HG02870 (cell line): ENCODE measurements around the gene WNK2.
"Not testable (repeated sequence)": the region's sequence is repeated elsewhere in the genome, so short reads cannot be mapped to it uniquely, and the experiment has no call there.

Experiments used
- ATAC-seq: cut with Tn5 transposase; IDR thresholded peaks from one replicate; pipeline ENCODE4 v1.9.1; 2021; ENCODE audit warnings: mild to moderate bottlenecking, moderate library complexity; ENCODE audit not compliant: unreplicated experiment

WNK2 gene

DNA sequence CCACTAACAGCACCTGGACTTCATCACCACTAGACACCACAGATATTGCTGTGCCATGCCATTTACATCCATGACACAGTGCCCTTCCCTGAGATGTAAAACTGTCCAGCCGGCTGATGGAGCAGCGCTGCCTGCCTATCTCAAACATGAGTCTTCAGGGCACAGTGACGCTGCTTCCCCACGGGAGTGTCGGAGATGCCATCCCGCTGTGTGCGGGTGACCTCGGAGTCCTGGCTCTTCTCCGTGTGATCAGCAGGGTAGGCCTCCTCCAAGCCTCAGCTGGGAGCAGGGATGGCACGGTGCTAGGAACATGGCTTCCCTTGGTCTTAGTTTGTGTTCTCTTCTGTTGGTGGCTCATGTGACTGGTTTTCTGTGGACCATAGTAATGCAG, 137.3 kb downstream of the WNK2 start:
- no peak for ATAC-seq

- not testable (repeated sequence) for ATAC-seq
Measured at GRCh38 chr9:93323446-93323954, 139.6 kb downstream of the WNK2 start.

DNA sequence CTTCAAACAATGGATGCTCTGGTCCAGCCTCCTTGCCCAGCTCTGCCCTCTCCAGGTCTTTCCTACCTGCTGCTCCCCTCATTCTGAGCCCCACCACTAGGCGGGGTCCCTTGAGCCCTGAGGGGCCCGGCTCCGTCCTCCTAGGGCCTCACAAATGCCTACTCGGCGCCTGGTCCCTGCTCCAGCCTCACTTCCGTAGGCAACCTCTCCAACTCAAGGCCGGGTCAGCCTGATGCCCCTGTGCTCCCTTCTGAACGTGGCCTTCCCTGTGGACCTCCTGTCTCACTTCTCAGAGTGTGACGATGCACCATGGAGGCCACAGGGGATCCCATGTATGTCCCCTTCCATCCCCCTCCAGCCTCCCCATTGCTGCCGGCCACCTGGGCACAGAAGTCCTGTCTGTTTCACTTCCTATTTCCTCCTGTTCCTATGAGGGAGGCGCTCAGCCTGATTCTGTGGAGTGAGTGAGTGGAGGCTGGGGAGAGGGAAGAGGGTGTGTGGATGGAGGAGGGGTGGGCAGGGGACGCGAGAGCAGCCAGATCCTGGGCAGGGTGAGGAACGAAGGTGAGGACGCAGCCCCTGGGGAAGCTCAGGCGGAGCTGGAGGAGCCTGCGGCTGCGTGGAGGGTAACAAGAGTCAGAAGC, 140.4 kb downstream of the WNK2 start:
- no peak for ATAC-seq

- ATAC-seq: no peak
Measured at GRCh38 chr9:93325307-93326035, 141.5 kb downstream of the WNK2 start.

DNA sequence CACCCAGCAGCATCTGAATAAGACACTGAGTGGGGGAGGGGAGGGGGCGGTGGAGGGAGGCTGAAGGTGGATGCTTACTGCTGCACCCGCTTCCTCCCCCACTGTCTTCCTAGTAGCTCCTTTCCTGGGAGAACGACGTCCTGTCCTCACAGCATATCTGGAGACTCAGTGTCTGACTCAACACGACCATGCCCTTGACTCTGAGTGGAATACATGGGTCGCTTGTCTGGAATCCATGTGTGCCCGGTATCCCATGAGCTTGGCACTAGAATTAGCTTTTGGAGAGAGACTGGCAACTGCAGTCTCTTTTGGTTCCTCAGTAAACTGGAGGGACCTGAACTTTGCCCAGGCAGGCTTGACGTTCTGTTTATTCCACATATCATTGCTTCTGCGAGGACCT, 142.1 kb downstream of the WNK2 start:
- no peak for ATAC-seq

- ATAC-seq: no peak
Measured at GRCh38 chr9:93326654-93327053, 142.7 kb downstream of the WNK2 start.

DNA sequence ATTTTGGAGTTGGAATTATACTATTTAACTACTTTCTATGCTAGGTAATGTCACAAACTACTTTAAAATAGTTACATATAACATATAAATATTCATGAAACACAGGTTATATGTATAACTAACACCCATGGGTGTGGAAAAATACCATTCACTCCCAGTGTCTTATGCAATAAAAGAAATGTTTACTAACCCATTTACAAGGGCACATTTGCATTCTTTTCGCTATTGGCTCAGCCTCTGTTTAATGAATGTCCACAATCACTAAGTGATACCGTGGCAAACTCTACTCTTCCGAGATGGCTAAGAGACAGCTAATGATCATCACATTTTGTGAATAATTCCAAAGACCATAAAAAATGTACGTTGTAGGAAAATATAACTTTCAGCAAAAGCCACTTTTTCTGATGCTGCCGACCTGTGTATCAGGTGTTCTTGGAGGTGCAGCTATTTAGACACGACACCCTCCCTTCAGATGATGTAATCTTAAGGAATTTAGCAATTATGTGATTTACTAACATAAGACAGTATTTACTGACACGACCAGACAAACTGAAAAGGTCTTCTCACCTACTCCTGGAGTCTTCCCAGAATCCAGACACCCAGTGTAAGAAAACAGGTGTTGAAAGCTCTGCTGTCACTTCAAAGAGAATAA, 145.8 kb downstream of the WNK2 start:
- no peak for ATAC-seq

DNA sequence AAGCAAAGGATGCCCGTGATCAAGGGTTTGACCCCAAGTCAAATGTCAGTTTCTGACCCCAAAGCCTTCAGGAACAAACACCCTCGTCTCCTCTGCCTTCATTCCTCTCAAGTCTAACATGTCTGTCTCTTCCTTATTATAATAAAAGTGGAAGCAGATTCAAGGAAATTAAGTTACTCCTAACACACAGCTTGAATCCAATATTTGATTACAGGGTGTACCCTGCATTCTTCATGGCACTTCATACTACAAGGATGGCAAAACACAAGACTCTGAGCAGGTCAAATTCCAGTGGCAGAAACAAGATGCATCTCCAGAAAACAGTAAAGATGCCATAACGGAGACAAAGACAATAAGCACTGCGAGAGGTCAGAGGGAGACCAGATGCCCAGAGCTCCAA, 148.4 kb downstream of the WNK2 start:
- no peak for ATAC-seq

GRCh38 chr9:93336720-93337119, 152.8 kb downstream of the WNK2 start:
- no peak for ATAC-seq

DNA sequence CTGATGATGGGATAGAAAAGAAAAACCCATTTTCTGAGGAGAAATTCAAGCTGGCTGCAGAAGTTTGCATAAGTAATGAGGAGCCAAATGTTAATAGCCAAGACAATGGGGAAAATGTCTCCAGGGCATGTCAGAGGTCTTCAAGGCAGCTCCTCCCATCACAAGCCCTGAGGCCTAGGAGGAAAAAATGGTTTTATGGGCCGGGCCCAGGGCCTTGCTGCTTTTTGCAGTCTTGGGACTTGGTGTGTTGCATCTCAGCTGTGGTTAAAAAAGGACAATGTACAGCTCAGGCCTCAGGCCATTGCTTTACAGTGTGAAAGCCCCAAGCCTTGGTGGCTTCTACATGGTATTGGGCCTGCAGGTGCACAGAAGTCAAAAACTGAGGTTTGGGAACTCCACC, 154.3 kb downstream of the WNK2 start:
- not testable (repeated sequence) for ATAC-seq

GRCh38 chr9:93340091-93340490, 156.2 kb downstream of the WNK2 start:
- ATAC-seq: no peak

GRCh38 chr9:93341820-93342219, 157.9 kb downstream of the WNK2 start:
- not testable (repeated sequence) for ATAC-seq

GRCh38 chr9:93342428-93342827, 158.5 kb downstream of the WNK2 start:
- not testable (repeated sequence) for ATAC-seq

- ATAC-seq: no peak
Measured at GRCh38 chr9:93343663-93344062, 159.7 kb downstream of the WNK2 start.

DNA sequence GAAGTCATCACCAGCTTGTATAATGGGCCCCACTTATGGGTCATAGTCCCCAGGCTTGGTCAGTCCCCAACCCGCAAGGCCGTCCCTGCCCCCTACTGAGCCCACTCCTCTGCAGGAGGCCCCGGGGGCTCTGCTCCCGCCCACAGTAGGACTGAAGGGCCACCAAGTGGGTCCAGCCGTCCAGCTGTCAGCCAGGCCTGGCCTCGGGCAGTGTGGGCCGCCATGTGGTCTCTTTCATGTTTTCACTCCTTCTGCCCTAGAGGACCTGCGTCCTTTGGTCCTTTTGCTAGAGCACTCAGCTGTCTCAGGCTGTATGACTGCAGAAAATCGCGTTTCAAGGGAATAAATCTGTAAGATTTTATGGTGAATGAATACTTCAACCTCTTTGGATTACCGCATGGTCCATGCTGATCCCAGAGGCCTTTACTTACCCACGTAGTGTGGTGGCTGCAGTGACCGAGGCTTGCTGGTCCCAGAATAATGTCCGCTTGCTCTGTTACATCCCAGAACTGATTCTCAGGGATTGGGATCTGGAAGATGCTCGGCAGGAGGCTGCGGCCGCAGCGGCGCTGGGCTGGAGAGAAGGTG, 161.8 kb downstream of the WNK2 start:
- no peak for ATAC-seq

GRCh38 chr9:93346231-93347112, 162.5 kb downstream of the WNK2 start:
- ATAC-seq: no peak

DNA sequence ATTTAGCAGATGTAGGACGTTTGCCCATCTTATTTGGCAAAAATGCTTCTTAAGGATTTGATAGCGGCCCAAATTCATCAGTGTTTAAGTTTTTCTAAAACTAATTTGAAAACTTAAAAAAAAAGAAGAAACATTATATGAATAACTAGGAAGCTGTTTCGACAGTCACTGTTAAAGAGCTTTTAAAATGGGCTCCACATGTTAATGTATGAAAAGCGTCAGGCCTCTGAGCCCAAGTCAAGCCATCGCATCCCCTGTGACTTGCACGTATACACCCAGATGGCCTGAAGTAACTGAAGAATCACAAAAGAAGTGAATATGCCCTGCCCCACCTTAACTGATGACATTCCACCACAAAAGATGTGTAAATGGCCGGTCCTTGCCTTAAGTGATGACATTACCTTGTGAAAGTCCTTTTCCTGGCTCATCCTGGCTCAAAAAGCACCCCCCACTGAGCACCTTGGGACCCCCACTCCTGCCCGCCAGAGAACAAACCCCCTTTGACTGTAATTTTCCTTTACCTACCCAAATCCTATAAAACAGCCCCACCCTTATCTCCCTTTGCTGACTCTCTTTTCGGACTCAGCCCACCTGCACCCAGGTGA, 163.5 kb downstream of the WNK2 start:
- not testable (repeated sequence) for ATAC-seq

- ATAC-seq: not testable (repeated sequence)
Measured at GRCh38 chr9:93353413-93354310, 169.7 kb downstream of the WNK2 start.

- ATAC-seq: no peak
Measured at GRCh38 chr9:93354451-93354850, 170.5 kb downstream of the WNK2 start.
